HL-60 (cell line): Measurements from ENCODE around the gene IL37.

Source experiments
- GABPA ChIP-seq: IDR thresholded peaks from 2 replicates; pipeline ENCODE4 v1.6.1; 2012; ENCODE audit warnings: low read depth
- POLR2AphosphoS5 ChIP-seq: IDR thresholded peaks from 2 replicates; pipeline ENCODE4 v1.6.1; 2012; ENCODE audit warnings: low read depth
- SPI1 ChIP-seq: IDR thresholded peaks from 2 replicates; pipeline ENCODE4 v1.6.1; 2012; ENCODE audit warnings: low read depth, mild to moderate bottlenecking, borderline replicate concordance
- TF ChIP-seq, protein P1 (sequence below): IDR thresholded peaks from one replicate; pipeline ENCODE4 v1.5.1; 2011; ENCODE audit warnings: low read length, control low read depth, inconsistent platforms; ENCODE audit not compliant: insufficient read depth
- TF ChIP-seq, protein P2 (sequence below): IDR thresholded peaks from 2 replicates; pipeline ENCODE4 v1.6.1; 2012; ENCODE audit warnings: low read depth; ENCODE audit not compliant: insufficient replicate concordance

DNA sequence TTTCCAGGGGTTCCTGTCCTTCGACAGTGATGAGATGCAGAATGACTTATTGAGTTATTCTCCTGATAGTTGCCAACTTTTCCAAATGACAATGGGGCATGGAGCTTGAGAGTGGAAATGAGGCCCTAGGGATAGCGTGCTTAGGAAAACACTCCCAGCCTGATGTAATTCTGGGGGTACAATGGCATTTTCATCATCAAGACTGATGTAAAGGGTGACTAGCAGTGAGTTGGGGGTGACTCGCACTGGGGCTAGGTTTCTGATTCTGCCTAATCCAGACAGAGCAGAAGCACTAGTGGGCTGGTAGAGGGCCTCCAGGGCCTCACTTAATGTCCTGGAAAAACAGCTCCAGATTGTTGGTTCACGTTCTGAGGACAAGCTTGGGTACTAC lies 34.0 kb upstream of the IL37 start:
- TF ChIP-seq, protein P1, sequence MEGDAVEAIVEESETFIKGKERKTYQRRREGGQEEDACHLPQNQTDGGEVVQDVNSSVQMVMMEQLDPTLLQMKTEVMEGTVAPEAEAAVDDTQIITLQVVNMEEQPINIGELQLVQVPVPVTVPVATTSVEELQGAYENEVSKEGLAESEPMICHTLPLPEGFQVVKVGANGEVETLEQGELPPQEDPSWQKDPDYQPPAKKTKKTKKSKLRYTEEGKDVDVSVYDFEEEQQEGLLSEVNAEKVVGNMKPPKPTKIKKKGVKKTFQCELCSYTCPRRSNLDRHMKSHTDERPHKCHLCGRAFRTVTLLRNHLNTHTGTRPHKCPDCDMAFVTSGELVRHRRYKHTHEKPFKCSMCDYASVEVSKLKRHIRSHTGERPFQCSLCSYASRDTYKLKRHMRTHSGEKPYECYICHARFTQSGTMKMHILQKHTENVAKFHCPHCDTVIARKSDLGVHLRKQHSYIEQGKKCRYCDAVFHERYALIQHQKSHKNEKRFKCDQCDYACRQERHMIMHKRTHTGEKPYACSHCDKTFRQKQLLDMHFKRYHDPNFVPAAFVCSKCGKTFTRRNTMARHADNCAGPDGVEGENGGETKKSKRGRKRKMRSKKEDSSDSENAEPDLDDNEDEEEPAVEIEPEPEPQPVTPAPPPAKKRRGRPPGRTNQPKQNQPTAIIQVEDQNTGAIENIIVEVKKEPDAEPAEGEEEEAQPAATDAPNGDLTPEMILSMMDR, result no peak
- no peak for TF ChIP-seq SPI1
- no peak for TF ChIP-seq POLR2AphosphoS5
- TF ChIP-seq, protein P2, sequence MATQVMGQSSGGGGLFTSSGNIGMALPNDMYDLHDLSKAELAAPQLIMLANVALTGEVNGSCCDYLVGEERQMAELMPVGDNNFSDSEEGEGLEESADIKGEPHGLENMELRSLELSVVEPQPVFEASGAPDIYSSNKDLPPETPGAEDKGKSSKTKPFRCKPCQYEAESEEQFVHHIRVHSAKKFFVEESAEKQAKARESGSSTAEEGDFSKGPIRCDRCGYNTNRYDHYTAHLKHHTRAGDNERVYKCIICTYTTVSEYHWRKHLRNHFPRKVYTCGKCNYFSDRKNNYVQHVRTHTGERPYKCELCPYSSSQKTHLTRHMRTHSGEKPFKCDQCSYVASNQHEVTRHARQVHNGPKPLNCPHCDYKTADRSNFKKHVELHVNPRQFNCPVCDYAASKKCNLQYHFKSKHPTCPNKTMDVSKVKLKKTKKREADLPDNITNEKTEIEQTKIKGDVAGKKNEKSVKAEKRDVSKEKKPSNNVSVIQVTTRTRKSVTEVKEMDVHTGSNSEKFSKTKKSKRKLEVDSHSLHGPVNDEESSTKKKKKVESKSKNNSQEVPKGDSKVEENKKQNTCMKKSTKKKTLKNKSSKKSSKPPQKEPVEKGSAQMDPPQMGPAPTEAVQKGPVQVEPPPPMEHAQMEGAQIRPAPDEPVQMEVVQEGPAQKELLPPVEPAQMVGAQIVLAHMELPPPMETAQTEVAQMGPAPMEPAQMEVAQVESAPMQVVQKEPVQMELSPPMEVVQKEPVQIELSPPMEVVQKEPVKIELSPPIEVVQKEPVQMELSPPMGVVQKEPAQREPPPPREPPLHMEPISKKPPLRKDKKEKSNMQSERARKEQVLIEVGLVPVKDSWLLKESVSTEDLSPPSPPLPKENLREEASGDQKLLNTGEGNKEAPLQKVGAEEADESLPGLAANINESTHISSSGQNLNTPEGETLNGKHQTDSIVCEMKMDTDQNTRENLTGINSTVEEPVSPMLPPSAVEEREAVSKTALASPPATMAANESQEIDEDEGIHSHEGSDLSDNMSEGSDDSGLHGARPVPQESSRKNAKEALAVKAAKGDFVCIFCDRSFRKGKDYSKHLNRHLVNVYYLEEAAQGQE, result no peak
- TF ChIP-seq GABPA, result no peak
